Ascending aorta (tissue), 2 donors: ENCODE measurements around the gene FAM240B. TPM values are rescaled to one million over a fixed set of nuclear protein-coding genes. Genes with fewer than 3 reads are reported as not detected.

Source experiments
- DNase-seq, 2 donors: peaks; one replicate each; pipeline ENCODE4 v3.0.0-alpha.2; 2019; ENCODE audit warnings: low spot score in 2 of 2
- H3K27ac ChIP-seq, 2 donors: fragments of 200-600 bp; sonication (generic); one replicate each; pipeline ENCODE4 v1.5.1; 2016 to 2017; ENCODE audit warnings: mild to moderate bottlenecking in 1 of 2
- H3K27me3 ChIP-seq: fragments of 200-600 bp; sonication (generic); one replicate; pipeline ENCODE4 v1.5.1; 2017
- H3K36me3 ChIP-seq, 2 donors: fragments of 200-600 bp; sonication (generic); one replicate each; pipeline ENCODE4 v1.5.1; 2016
- H3K4me1 ChIP-seq, 2 donors: fragments of 200-600 bp; sonication (generic); one replicate each; pipeline ENCODE4 v1.5.1; 2016 to 2017; ENCODE audit warnings: mild to moderate bottlenecking in 1 of 2
- H3K4me3 ChIP-seq, 2 donors: fragments of 200-600 bp; sonication (generic); one replicate each; pipeline ENCODE4 v1.5.1; 2016 to 2017; ENCODE audit warnings: mild to moderate bottlenecking in 1 of 2
- H3K9me3 ChIP-seq, 2 donors: fragments of 200-600 bp; sonication (generic); one replicate each; pipeline ENCODE4 v1.5.1; 2016
- CTCF ChIP-seq, 3 experiments: fragments of 200-600 bp in 2 of 3; fragments of 450-650 bp in 1 of 3; sonication (generic) in 2 of 3; IDR thresholded peaks; one replicate each; pipeline ENCODE4 v1.5.1; 2016 to 2019; ENCODE audit warnings: antibody characterized with exemption in 3 of 3, mild to moderate bottlenecking in 1 of 3, moderate library complexity in 1 of 3
- intact Hi-C: fragments of 100-400 bp; cut with DNase I; formaldehyde crosslinking; loops from one replicate; pipeline ENCODE4 v1.15.1; 2023
- total RNA-seq: library from RNA; depleted of rRNA; stranded (reverse); fragments of >200 nt; gene quantifications from one replicate; pipeline ENCODE4 v1.1.0, GENCODE V29; 2016

Gene FAM240B
- total RNA-seq, 1 donor from 2014 or later, result not detected

GRCh38 chr9:38734831-38735230 lies 14.9 kb upstream of the FAM240B start:
- Histone ChIP-seq H3K4me3 (no peak overlapping the region), H3K9me3 (no peaks in the 10 kb centered on the region), H3K36me3 (no peaks in the 10 kb centered on the region), H3K4me1 (no peaks in the 10 kb centered on the region), H3K27ac (no peak overlapping the region), H3K27me3 (no peaks in the 10 kb centered on the region)
- no peak for DNase-seq
- intact Hi-C loops, result no loop called here
- no peak for TF ChIP-seq CTCF (IDR thresholded peaks at IDR 0.05)

GRCh38 chr9:38733503-38733902 lies 13.6 kb upstream of the FAM240B start:
- no peak for TF ChIP-seq CTCF (IDR thresholded peaks at IDR 0.05)
- no peak overlapping the region for H3K4me3 ChIP-seq
- H3K9me3 ChIP-seq, result no peaks in the 10 kb centered on the region
- H3K4me1 ChIP-seq, result no peaks in the 10 kb centered on the region
- no peaks in the 10 kb centered on the region for H3K36me3 ChIP-seq
- no peak overlapping the region for H3K27ac ChIP-seq
- no peak for DNase-seq
- intact Hi-C loops, result no loop called here
- H3K27me3 ChIP-seq, result no peaks in the 10 kb centered on the region

- no peak for TF ChIP-seq CTCF (IDR thresholded peaks at IDR 0.05)
- Histone ChIP-seq H3K4me3 (no peak overlapping the region), H3K27me3 (no peaks in the 10 kb centered on the region), H3K27ac (no peak overlapping the region), H3K4me1 (no peaks in the 10 kb centered on the region), H3K36me3 (no peaks in the 10 kb centered on the region), H3K9me3 (no peaks in the 10 kb centered on the region)
- no peak for DNase-seq
- intact Hi-C loops, result no loop called here
Measured at GRCh38 chr9:38732885-38733284, 13.0 kb upstream of the FAM240B start.

- no peaks in the 10 kb centered on the region for H3K4me1 ChIP-seq
- no peak overlapping the region for H3K27ac ChIP-seq
- no peak overlapping the region for H3K4me3 ChIP-seq
- DNase-seq, result no peak
- no peaks in the 10 kb centered on the region for H3K36me3 ChIP-seq
- H3K27me3 ChIP-seq, result no peaks in the 10 kb centered on the region
- no peak for TF ChIP-seq CTCF (IDR thresholded peaks at IDR 0.05)
- intact Hi-C loops, result no loop called here
- no peaks in the 10 kb centered on the region for H3K9me3 ChIP-seq
Measured at GRCh38 chr9:38727497-38728001, 7.6 kb upstream of the FAM240B start.

- intact Hi-C loops, result no loop called here
- no peak for DNase-seq
- TF ChIP-seq CTCF (IDR thresholded peaks at IDR 0.05), result no peak
- Histone ChIP-seq H3K27ac (no peak overlapping the region), H3K27me3 (no peaks in the 10 kb centered on the region), H3K4me3 (no peak overlapping the region), H3K36me3 (no peaks in the 10 kb centered on the region), H3K9me3 (no peaks in the 10 kb centered on the region), H3K4me1 (no peaks in the 10 kb centered on the region)
Measured at GRCh38 chr9:38724754-38725153, 4.8 kb upstream of the FAM240B start.

GRCh38 chr9:38718148-38718547 lies 1.8 kb downstream of the FAM240B start:
- H3K4me1 ChIP-seq, result no peaks in the 10 kb centered on the region
- H3K27me3 ChIP-seq, result no peaks in the 10 kb centered on the region
- H3K27ac ChIP-seq, result no peak overlapping the region
- no peak for DNase-seq
- H3K36me3 ChIP-seq, result no peaks in the 10 kb centered on the region
- no peak overlapping the region for H3K4me3 ChIP-seq
- no peaks in the 10 kb centered on the region for H3K9me3 ChIP-seq
- TF ChIP-seq CTCF (IDR thresholded peaks at IDR 0.05), result no peak
- intact Hi-C loops, result no loop called here
